HUES48 (cell line): ENCODE measurements around the gene PRELID3B.

Experiments
- H3K27ac ChIP-seq: one replicate; pipeline ENCODE4 v1.7.0; 2013; ENCODE audit warnings: low read depth, low read length, inconsistent platforms
- H3K27me3 ChIP-seq: 2 replicates; pipeline ENCODE4 v1.6.1; 2013; ENCODE audit warnings: mild to moderate bottlenecking, low read length; ENCODE audit not compliant: control insufficient read depth, insufficient read depth
- H3K36me3 ChIP-seq: 2 replicates; pipeline ENCODE4 v1.6.1; 2013; ENCODE audit warnings: low read length; ENCODE audit not compliant: control insufficient read depth, insufficient read depth
- H3K4me1 ChIP-seq: 2 replicates; pipeline ENCODE4 v1.6.1; 2013; ENCODE audit warnings: mild to moderate bottlenecking, low read length; ENCODE audit not compliant: control insufficient read depth, insufficient read depth
- H3K4me3 ChIP-seq: 2 replicates; pipeline ENCODE4 v1.5.1; 2013; ENCODE audit warnings: mild to moderate bottlenecking, low read depth, low read length
- H3K9ac ChIP-seq: 2 replicates; pipeline ENCODE4 v1.6.1; 2013; ENCODE audit warnings: mild to moderate bottlenecking, low read depth, low read length, moderate library complexity
- H3K9me3 ChIP-seq: 2 replicates; pipeline ENCODE4 v1.6.1; 2013; ENCODE audit warnings: low read length; ENCODE audit not compliant: control insufficient read depth, insufficient read depth

PRELID3B gene

DNA sequence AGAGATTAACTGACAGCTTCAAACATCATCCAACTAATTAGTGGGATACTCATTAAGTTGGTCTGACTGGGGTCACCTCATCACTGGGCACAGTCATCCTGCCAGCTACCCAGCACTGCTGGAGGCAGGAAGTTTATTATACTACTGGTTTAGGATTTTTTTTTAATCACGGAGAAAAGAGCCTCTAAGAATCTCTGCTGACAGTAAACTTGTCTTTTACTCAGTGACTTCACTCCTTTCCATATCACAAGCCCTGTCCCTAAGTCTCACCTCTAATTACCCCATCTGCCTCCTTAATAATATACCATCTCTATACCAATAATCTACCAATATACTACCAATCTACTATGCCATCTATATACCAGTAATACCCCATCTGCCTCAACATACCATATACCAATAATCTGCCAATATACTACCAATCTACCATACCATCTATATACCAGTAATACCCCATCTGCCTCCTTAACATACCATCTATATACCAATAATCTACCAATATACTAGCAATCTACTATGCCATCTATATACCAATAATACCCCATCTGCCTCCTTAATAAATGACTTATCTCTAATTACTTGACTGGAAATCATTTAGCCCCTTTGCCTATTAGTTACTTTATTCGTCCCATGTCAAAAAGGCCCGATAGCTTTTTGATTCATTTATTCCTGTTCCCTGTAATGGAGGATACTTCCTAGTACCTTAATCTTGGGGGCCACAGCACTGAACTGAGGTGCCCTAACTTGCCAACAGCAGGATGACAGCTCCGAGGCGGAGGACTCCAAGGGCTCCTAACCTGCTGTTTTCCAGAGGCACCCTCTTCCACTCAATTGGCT is 15.5 kb downstream of the PRELID3B start:
- Histone ChIP-seq H3K36me3 (peaks cover 76% of the 10 kb centered on the region), H3K4me1 (peaks cover 18% of the 10 kb centered on the region), H3K9ac (no peak overlapping the region), H3K4me3 (no peak overlapping the region), H3K27me3 (peaks cover 61% of the 10 kb centered on the region), H3K9me3 (no peaks in the 10 kb centered on the region), H3K27ac (no peak overlapping the region)

- H3K27me3 ChIP-seq = peaks cover 46% of the 10 kb centered on the region
- no peak overlapping the region for H3K9ac ChIP-seq
- peaks cover 17% of the 10 kb centered on the region for H3K4me1 ChIP-seq
- no peaks in the 10 kb centered on the region for H3K9me3 ChIP-seq
- no peak overlapping the region for H3K27ac ChIP-seq
- no peak overlapping the region for H3K4me3 ChIP-seq
- peaks cover 76% of the 10 kb centered on the region for H3K36me3 ChIP-seq
Measured at GRCh38 chr20:59025511-59025910, 17.1 kb downstream of the PRELID3B start.

GRCh38 chr20:59025086-59025485 is 17.5 kb downstream of the PRELID3B start:
- Histone ChIP-seq H3K36me3 (peaks cover 73% of the 10 kb centered on the region), H3K27me3 (peaks cover 42% of the 10 kb centered on the region), H3K4me3 (no peak overlapping the region), H3K27ac (no peak overlapping the region), H3K4me1 (peaks cover 17% of the 10 kb centered on the region), H3K9ac (no peak overlapping the region), H3K9me3 (no peaks in the 10 kb centered on the region)

DNA sequence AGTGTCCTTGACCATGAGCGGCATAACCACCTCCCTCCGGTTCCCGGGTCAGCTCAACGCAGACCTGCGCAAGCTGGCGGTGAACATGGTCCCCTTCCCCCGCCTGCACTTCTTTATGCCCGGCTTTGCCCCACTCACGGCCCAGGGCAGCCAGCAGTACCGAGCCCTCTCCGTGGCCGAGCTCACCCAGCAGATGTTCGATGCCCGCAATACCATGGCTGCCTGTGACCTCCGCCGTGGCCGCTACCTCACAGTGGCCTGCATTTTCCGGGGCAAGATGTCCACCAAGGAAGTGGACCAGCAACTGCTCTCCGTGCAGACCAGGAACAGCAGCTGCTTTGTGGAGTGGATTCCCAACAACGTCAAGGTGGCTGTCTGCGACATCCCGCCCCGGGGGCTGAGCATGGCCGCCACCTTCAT is 18.5 kb downstream of the PRELID3B start:
- Histone ChIP-seq H3K9ac (no peak overlapping the region), H3K9me3 (no peaks in the 10 kb centered on the region), H3K27me3 (peaks cover 32% of the 10 kb centered on the region), H3K4me3 (no peak overlapping the region), H3K4me1 (peaks cover 14% of the 10 kb centered on the region), H3K27ac (no peak overlapping the region), H3K36me3 (peaks cover 63% of the 10 kb centered on the region)

DNA sequence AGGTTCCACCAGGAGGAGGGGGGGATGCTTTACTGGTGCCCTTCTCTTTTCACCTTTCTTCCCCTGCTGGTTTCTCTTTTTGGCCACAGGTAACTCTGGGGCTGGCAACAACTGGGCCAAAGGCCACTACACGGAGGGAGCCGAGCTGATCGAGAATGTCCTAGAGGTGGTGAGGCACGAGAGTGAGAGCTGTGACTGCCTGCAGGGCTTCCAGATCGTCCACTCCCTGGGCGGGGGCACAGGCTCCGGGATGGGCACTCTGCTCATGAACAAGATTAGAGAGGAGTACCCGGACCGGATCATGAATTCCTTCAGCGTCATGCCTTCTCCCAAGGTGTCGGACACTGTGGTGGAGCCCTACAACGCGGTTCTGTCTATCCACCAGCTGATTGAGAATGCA is 19.0 kb downstream of the PRELID3B start:
- Histone ChIP-seq H3K9ac (no peak overlapping the region), H3K27ac (no peak overlapping the region), H3K9me3 (no peaks in the 10 kb centered on the region), H3K36me3 (peaks cover 58% of the 10 kb centered on the region), H3K4me1 (peaks cover 10% of the 10 kb centered on the region), H3K4me3 (no peak overlapping the region), H3K27me3 (peaks cover 28% of the 10 kb centered on the region)

DNA sequence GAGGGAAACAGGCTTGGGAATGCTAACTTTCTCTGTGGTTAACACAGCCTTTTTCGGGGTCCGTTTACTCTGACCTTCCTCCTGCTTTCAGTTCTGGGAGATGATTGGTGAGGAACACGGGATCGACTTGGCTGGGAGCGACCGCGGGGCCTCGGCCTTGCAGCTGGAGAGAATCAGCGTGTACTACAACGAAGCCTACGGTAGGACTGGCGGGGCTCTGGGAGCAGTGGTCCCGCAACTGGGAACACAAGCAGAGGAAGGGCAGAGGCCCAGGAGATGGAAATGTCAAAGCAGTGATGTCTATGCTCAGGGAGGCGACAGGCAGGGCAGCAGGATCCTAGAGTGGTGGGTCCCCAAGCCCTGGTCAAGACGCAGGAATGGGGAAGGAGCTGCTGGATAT is 19.8 kb downstream of the PRELID3B start:
- Histone ChIP-seq H3K9me3 (no peaks in the 10 kb centered on the region), H3K4me1 (peaks cover 10% of the 10 kb centered on the region), H3K36me3 (peaks cover 50% of the 10 kb centered on the region), H3K4me3 (no peak overlapping the region), H3K27me3 (peaks cover 19% of the 10 kb centered on the region), H3K27ac (no peak overlapping the region), H3K9ac (no peak overlapping the region)

GRCh38 chr20:59020938-59021551 is 21.5 kb downstream of the PRELID3B start:
- peak overlapping the region; percentile 19 for H3K27ac ChIP-seq

DNA sequence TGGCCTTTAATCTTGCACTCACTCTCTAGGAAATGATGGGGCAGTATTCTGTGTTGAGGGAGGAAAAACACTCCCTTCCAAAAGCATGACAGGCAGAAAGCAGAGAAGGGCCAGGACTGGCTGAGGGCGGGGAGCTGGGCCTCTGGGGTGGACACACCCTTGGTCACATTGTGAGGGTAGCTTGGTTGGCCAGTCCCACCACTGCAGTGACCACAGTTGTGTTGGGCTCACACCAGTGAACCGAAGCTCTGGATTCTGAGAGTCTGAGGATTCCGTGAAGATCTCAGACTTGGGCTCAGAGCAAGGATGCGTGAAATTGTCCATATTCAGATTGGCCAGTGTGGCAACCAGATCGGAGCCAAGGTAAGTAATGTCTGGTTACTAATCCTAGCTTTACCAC is 23.4 kb downstream of the PRELID3B start, which contains the start of gene TUBB1:
TUBB1 (plus strand) TSS at position 213 of the 400 bp plus-strand sequence; CDS start at position 307, 94 bp downstream.
- Histone ChIP-seq H3K36me3 (peaks cover 14% of the 10 kb centered on the region; the same call in 1 of the 2 replicates), H3K27ac (no peak within 1 kb of the TSS), H3K4me3 (no peak within 1 kb of the TSS), H3K9ac (no peak within 1 kb of the TSS), H3K27me3 (no peaks in the 10 kb centered on the region), H3K4me1 (peaks cover 2% of the 10 kb centered on the region; the same call in 1 of the 2 replicates), H3K9me3 (no peaks in the 10 kb centered on the region)

More at GRCh38 chr20:59020938-59021551, 21.5 kb downstream of the PRELID3B start:
- H3K4me3 ChIP-seq = no peak overlapping the region
- H3K9me3 ChIP-seq = no peaks in the 10 kb centered on the region
- H3K4me1 ChIP-seq = peaks cover 10% of the 10 kb centered on the region
- peaks cover 2% of the 10 kb centered on the region; the same call in 1 of the 2 replicates for H3K27me3 ChIP-seq
- peaks cover 33% of the 10 kb centered on the region for H3K36me3 ChIP-seq
- H3K9ac ChIP-seq = no peak overlapping the region

DNA sequence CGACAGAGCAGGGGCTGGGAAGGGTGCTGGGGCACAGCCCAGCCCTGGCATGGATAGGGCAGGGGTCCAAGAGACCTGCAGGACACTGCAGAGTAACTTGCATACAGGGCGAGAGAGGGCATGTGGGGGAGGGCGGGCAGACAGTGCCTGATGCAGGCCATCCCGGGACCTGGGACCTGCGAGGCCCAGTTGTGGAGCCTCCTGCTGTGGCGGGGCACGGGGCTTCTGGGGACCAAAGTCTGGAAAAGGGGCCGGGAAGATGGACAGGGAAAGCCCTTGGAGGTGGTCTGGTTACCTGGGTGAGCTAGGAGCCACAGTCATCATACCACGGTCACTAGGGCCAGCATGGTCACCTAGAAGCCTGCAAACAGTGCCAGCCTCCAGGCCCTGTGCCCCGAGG is 23.8 kb downstream of the PRELID3B start:
- no peaks in the 10 kb centered on the region for H3K9me3 ChIP-seq
- no peak overlapping the region for H3K27ac ChIP-seq
- no peak overlapping the region for H3K4me3 ChIP-seq
- H3K4me1 ChIP-seq = peaks cover 2% of the 10 kb centered on the region; the same call in 1 of the 2 replicates
- H3K27me3 ChIP-seq = no peaks in the 10 kb centered on the region
- H3K9ac ChIP-seq = no peak overlapping the region
- peaks cover 10% of the 10 kb centered on the region; the same call in 1 of the 2 replicates for H3K36me3 ChIP-seq

GRCh38 chr20:59017493-59018231 is 24.9 kb downstream of the PRELID3B start:
- no peak overlapping the region for H3K4me3 ChIP-seq
- no peaks in the 10 kb centered on the region for H3K27me3 ChIP-seq
- H3K9me3 ChIP-seq = no peaks in the 10 kb centered on the region
- no peak overlapping the region for H3K27ac ChIP-seq
- H3K4me1 ChIP-seq = peaks cover 2% of the 10 kb centered on the region; the same call in 1 of the 2 replicates
- H3K36me3 ChIP-seq = no peaks in the 10 kb centered on the region
- H3K9ac ChIP-seq = no peak overlapping the region
